ENCODE measurements around the gene SSB. TPM values are rescaled to one million over a fixed set of nuclear protein-coding genes. Genes with fewer than 3 reads are reported as not detected.

The SSB gene
- total and polyA plus RNA-seq, 2 of the 13 experiments (the other 11 are each of a cell fraction or from before 2014, with no cell fraction given), result 109 to 208 TPM

DNA sequence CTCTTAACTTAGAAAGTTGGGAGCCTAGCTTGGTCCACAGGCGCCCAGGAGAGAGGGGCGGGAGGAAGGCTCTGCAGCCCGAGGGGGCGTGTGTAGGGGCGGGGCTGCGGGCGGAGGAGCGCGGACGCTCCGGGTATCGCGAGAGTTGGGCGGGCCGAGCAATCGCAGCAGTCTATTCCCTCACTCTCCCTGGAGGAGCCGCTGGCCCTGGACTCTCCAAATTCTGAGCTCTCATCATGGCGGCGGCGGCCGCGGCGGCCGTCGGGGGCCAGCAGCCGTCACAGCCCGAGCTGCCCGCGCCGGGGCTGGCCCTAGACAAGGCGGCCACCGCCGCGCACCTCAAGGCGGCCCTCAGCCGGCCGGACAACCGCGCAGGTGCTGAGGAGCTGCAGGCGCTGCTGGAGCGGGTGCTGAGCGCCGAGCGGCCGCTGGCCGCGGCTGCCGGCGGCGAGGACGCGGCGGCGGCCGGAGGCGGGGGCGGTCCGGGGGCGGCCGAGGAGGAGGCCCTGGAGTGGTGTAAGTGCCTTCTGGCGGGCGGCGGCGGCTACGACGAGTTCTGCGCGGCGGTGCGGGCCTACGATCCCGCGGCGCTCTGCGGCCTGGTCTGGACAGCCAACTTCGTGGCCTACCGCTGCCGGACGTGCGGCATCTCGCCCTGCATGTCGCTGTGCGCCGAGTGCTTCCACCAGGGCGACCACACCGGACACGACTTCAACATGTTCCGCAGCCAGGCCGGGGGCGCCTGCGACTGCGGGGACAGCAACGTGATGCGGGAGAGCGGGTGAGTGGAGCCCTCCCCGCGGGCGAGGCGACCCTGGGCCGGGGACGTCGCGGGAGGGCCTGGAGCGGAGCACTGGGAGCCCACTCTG is 28.8 kb downstream of the SSB start, which contains the start of gene UBR3 (continued):
- TF ChIP-seq, protein P1, sequence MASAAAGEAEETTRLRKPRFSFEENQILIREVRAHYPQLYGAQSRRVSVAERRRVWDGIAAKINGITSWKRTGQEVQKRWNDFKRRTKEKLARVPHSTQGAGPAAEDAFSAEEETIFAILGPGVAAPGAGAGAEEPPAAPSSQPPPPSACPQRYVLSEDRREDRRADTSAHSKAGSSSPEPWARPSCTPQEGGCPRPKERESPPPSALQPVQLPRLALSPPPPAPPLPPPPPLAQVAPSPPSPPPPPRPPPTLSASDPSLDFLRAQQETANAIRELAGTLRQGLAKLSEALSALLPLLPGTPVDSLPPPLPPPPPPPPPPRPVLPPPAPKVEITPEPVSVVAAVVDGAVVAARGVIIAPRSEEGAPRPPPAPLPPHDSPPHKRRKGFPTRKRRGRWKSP (CRISPR knock-in tag; IDR thresholded peaks at IDR 0.05), result no peak
- no peak for TF ChIP-seq TCF7 (IDR thresholded peaks at IDR 0.05; ENCODE audit: low read depth)
- no peak for TF ChIP-seq ZNF564 (CRISPR knock-in tag; IDR thresholded peaks at IDR 0.05)
- no peak for TF ChIP-seq ZNF775 (CRISPR knock-in tag; IDR thresholded peaks at IDR 0.05; ENCODE audit: borderline replicate concordance)
- TF ChIP-seq, protein P2, sequence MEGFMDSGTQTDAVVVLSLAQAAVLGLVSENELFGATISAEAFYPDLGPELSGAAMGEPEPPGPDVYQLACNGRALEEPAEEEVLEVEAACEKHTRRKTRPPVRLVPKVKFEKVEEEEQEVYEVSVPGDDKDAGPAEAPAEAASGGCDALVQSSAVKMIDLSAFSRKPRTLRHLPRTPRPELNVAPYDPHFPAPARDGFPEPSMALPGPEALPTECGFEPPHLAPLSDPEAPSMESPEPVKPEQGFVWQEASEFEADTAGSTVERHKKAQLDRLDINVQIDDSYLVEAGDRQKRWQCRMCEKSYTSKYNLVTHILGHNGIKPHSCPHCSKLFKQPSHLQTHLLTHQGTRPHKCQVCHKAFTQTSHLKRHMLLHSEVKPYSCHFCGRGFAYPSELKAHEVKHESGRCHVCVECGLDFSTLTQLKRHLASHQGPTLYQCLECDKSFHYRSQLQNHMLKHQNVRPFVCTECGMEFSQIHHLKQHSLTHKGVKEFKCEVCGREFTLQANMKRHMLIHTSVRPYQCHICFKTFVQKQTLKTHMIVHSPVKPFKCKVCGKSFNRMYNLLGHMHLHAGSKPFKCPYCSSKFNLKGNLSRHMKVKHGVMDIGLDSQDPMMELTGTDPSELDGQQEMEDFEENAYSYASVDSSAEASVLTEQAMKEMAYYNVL (CRISPR knock-in tag; IDR thresholded peaks at IDR 0.05; ENCODE audit: borderline replicate concordance), result no peak
- no peak for TF ChIP-seq SNRNP70 (IDR thresholded peaks at IDR 0.05; ENCODE audit: low read depth, low read length)
- no peak for TF ChIP-seq STAG1 (CRISPR knock-in tag; IDR thresholded peaks at IDR 0.05)
- no peak for TF ChIP-seq U2AF1 (optimal IDR thresholded peaks at IDR 0.05; ENCODE audit: low read depth, low read length)
- TF ChIP-seq, protein P3, sequence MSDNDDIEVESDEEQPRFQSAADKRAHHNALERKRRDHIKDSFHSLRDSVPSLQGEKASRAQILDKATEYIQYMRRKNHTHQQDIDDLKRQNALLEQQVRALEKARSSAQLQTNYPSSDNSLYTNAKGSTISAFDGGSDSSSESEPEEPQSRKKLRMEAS (IDR thresholded peaks at IDR 0.05), result no peak; the same call in none of the 2 replicates
- TF ChIP-seq ZNF724P (CRISPR knock-in tag; IDR thresholded peaks at IDR 0.05; ENCODE audit: borderline replicate concordance), result no peak
- no peak for TF ChIP-seq ZNF20 (CRISPR knock-in tag; IDR thresholded peaks at IDR 0.05)
- no peak for TF ChIP-seq JUND (CRISPR knock-in tag; IDR thresholded peaks at IDR 0.05)
- TF ChIP-seq MED13 (CRISPR knock-in tag; IDR thresholded peaks at IDR 0.05), result no peak
- TF ChIP-seq HNRNPL (IDR thresholded peaks at IDR 0.05; ENCODE audit: low read depth, low read length), result no peak
- no peak for TF ChIP-seq MAFG (CRISPR knock-in tag; IDR thresholded peaks at IDR 0.05)
- TF ChIP-seq, protein P4, sequence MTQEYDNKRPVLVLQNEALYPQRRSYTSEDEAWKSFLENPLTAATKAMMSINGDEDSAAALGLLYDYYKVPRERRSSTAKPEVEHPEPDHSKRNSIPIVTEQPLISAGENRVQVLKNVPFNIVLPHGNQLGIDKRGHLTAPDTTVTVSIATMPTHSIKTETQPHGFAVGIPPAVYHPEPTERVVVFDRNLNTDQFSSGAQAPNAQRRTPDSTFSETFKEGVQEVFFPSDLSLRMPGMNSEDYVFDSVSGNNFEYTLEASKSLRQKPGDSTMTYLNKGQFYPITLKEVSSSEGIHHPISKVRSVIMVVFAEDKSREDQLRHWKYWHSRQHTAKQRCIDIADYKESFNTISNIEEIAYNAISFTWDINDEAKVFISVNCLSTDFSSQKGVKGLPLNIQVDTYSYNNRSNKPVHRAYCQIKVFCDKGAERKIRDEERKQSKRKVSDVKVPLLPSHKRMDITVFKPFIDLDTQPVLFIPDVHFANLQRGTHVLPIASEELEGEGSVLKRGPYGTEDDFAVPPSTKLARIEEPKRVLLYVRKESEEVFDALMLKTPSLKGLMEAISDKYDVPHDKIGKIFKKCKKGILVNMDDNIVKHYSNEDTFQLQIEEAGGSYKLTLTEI (CRISPR knock-in tag; conservative IDR thresholded peaks at IDR 0.05), result no peak
- TF ChIP-seq KAT2B (IDR thresholded peaks at IDR 0.05; ENCODE audit: borderline replicate concordance, low read depth, low read length), result no peak
- no peak for TF ChIP-seq ONECUT2 (CRISPR knock-in tag; IDR thresholded peaks at IDR 0.05)
- TF ChIP-seq NBN (conservative IDR thresholded peaks at IDR 0.05), result no peak
- peak; percentile 94; the same call in 1 of the 2 replicates for TF ChIP-seq HES4 (CRISPR knock-in tag; IDR thresholded peaks at IDR 0.05; ENCODE audit: borderline replicate concordance)
- TF ChIP-seq, protein P5, sequence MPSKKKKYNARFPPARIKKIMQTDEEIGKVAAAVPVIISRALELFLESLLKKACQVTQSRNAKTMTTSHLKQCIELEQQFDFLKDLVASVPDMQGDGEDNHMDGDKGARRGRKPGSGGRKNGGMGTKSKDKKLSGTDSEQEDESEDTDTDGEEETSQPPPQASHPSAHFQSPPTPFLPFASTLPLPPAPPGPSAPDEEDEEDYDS (CRISPR knock-in tag; IDR thresholded peaks at IDR 0.05), result peak; percentile 69

Data from HepG2 (cell line).